ENCODE results near the gene RBM10.

RBM10 gene

DNA sequence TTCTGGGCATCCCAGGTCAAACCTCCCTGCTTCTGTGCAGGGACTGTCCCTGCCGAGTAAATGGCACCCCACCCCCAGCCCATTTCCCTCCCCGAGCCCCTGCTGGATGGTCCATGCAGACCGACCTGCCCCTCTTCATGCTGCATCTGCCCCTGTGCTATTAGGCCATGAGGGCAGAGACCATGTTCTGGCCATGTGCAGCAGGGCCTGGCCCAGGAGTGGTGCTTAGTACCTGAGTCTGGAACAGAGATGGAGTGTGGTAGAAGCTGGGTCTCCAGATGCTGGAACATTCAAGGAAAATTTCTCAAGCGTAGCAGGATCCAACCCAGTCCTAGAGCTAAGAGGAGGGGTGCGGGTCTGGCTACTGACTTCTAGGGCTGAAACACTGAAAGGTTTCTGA is 33.3 kb downstream of the RBM10 start:
- no peak for DNase-seq

DNA sequence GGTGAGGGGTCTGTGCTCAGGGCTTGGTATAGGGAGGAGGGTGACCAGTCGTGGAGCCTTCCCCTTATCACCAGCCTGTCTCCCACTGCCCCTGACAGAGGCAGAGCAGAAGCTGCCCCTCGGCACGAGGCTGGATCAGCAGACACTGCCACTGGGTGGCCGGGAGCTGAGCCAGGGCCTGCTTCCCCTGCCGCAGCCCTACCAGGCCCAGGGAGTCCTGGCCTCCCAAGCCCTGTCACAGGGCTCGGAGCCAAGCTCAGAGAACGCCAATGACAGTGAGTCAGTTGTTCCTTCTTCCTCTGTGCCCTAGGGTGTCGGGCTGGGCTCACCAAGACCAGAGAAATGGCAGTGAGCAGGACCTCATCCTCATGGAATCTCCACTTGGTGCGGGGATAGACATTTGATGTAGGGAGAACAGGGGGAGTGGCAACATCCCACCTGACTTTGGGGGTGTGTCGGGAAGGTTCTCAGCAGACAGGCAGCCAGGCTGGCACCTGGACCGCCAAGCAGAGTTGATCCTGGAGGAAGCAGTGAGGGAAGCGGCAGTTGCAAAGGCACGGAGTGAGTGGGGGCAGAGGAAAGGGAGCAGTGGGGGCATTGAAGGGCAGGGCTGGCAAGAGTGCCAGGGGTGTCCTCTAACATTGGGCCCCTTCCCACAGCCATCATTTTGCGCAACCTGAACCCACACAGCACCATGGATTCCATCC is 34.4 kb downstream of the RBM10 start:
- DNase-seq = no peak

DNA sequence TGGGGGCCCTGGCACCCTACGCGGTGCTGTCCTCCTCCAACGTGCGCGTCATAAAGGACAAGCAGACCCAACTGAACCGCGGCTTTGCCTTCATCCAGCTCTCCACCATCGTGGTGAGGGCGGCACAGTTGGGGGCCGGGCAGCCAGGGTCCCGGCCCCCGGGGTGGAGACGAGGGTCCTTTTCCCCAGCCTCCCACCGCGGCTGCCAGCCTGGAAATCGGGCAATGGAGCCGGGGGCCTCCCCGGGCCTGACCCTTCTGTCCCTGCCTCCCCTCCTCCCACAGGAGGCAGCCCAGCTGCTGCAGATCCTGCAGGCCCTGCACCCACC is 34.9 kb downstream of the RBM10 start:
- no peak for DNase-seq

DNA sequence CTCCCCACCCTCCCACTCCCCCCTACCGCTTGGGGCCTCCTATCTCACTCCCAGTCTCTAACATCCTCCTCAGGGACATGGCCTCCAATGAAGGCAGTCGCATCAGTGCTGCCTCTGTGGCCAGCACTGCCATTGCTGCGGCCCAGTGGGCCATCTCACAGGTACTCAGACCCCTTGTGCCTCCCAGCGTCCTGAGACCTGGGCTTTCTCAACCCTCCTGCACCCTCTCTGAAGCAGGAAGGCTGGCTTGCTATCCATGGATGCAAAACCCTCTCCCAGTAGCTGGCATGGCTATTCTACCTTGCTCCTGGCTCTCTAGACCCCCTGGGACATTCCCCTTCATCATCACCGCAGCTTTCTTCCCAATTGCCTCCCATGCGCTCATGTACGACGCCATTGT is 35.3 kb downstream of the RBM10 start:
- no peak for DNase-seq

DNA sequence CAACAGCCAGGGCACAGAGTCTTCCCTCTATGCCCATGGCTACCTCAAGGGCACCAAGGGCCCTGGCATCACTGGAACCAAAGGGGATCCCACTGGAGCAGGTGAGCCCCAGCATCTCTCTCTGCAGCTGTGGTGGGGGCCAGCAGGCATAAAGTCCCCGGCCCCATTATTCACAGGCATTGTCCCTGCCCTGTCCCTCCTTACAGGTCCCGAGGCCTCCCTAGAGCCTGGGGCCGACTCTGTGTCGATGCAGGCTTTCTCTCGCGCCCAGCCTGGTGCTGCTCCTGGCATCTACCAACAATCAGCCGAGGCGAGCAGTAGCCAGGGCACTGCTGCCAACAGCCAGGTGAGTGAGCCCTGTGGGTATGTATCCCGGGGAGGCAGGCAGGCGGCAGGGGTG is 36.3 kb downstream of the RBM10 start:
- DNase-seq = no peak

DNA sequence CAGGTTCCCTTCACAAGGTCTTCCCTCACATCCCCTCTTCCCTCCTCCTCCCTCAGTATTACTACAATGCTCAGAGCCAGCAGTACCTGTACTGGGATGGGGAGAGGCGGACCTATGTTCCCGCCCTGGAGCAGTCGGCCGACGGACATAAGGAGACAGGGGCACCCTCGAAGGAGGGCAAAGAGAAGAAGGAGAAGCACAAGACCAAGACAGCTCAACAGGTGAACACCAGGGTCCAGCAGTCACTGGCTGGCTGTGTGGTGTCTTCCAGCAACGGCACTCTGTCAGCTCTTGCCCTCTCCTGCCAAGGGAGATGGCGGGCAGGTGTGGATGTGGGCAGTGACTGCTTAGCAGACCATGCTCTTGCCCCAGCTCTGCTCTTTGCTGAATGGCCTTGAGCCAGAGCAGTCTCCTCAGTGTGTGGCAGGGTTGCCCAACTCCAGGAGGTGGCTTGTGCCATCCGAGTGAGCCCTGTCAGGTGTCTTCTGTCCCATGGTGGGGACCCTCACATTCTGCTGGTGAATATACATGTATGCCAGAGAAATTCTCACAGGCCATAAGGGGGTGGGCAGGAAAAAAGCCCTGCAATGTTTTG is 37.2 kb downstream of the RBM10 start:
- no peak for DNase-seq

DNA sequence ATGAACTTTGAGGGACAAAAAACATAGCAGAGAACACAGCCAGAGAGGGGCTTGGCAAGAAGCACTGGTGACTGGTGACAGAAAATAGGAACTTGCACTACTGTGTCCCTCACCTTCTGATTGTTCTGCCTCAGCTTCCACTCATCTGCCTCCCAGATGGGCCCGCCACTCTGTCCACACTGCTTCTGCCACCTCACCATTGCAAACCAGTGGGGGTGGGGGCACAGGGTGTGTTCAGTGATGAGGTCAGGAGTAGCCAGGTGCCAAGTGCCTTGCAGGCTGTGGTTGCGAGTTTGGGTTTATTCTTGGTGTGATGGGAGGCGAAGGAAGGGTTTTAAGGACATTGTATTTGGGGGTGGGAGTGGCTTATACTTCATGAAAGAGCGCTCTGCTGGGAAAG is 39.5 kb downstream of the RBM10 start:
- DNase-seq = no peak

DNA sequence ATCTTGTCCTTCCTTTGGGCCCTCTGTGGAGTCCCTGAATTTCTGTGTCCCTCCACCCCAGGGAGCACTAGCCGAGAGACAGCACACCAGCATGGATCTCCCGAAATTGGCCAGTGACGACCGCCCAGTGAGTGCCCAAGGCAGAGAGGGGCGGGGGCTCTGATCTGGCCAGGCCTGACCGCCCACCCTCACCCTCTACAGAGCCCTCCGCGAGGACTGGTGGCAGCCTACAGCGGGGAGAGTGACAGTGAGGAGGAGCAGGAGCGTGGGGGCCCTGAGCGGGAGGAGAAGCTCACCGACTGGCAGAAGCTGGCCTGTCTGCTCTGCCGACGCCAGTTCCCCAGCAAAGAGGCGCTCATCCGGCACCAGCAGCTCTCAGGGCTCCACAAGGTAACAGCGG is 40.2 kb downstream of the RBM10 start:
- DNase-seq = no peak

DNA sequence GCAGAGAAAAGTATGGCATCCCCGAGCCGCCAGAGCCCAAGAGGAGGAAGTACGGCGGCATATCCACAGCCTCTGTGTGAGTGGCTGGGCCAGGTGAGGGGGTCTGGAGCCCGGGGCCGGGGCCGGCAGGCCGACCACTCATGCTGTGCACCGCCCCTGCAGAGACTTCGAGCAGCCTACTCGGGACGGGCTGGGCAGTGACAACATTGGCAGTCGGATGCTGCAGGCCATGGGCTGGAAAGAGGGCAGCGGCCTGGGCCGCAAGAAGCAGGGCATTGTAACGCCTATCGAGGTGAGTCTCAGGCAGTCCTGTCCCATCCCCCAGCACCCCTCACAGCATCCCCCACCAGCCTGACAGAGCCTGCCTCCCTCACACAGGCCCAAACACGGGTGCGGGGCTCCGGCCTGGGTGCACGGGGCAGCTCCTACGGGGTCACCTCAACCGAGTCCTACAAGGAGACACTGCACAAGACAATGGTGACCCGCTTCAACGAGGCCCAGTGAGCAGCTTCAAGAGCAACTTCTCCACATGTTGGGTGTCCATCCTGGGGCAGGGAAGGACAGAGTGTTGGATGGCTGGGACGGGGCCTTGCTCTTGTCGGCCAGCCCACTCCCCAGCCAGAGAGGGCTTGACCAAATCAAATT is 41.2 kb downstream of the RBM10 start:
- no peak for DNase-seq

DNA sequence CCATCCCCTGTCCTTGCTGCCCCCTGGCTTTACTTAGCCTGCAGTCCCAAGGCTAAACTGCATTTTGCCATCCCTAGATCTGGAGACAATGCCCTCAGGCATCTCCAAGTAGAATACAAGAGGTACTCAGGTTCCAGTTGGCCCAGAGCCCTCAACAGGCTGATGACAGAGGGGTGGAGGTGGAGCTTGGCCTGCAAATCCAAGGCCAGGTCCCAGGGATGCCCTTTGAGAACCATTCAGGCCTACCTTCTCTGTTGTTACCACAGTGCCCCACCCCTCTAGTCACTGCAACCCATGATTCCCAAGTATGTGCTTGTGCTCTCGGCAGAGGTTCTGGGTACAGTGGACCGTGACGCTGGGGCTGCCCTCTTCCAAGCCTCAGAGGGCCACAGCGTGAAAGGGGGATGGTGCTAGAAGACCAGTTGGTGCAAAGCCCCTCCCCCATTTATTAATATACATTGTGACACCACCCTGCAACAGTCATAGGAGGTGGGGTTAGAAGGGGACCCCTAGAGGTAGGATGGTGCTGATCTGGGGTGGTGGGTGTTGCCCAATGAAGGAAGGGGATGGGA is 42.2 kb downstream of the RBM10 start:
- no peak for DNase-seq

DNA sequence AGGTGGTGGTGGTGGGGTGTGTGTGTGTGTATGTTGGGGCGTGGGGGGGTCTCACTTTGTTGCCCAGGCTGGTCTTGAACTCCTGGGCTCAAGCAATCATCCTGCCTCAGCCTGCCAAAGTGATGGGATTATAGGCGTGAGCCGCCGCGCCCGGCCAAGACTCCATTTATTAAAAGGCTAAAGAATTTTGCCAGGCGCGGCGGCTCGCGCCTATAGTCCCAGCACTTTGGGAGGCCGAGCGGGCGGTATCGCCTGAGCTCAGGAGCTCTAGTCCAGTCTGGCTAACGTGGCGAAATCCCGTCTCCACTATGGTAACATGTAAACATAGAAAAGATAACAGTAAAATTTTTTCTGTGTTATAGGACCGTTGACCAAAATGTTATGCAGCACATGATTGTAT is 44.9 kb downstream of the RBM10 start:
- DNase-seq = no peak

DNA sequence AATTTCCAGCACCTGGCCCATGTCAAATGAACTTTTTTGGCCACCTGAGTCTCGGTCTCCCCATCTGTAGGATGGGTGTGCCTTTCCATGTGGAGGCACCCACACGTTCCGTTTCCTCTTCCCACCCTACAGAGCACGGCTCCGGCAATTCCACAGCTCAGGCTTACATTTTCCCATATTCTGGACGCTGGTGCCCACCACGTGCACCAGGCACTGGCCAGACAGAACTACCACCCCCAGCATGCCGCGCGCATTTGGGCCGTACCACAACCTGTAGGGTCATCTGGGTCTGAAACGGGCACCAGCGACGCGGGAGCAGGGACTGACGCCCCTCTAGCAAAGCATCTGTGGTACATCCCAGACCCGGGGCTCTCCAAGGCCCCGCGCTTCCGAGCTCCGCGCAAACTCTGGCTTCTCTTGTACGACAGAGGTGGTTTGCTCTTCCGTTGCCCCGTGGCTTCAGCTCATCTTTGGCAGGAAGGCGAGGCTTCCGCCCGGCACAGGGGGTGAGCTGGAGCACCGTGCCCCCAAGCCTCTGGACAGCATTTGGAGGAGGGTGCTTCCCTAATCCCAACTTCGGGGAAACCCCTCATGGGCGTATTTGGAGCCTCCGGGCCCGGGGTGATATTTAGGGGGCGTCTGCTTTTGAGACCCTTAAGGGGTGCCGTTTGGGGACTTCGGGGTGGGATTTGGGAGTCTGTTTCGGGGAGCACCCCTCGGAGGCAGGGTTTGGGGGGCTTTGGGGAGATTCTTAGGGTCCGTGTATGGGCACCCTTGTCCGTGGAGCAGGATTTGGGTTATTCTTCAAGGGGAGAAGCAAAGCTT is 45.6 kb downstream of the RBM10 start:
- peak; percentile 62 for DNase-seq

DNA sequence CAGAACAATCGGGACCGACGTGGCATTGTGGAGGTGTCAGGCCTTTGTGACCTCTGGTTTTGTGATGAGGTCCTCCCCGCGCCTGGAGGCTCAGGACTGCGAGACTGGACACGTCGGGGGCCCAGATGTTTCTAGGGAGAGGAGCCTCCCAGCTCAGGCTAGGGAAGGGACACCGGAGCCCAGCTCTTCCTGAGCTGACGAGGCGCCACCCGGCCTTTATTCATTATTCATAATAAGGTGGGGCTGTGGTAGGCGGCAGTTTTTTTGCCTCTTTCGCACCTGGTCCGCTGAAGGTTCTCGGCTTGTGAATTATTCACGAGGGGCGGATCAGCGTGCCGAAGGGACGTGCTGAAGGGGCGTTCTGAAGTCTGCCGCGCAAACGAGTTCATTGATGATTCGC is 46.3 kb downstream of the RBM10 start:
- peak; percentile 13 for DNase-seq

DNA sequence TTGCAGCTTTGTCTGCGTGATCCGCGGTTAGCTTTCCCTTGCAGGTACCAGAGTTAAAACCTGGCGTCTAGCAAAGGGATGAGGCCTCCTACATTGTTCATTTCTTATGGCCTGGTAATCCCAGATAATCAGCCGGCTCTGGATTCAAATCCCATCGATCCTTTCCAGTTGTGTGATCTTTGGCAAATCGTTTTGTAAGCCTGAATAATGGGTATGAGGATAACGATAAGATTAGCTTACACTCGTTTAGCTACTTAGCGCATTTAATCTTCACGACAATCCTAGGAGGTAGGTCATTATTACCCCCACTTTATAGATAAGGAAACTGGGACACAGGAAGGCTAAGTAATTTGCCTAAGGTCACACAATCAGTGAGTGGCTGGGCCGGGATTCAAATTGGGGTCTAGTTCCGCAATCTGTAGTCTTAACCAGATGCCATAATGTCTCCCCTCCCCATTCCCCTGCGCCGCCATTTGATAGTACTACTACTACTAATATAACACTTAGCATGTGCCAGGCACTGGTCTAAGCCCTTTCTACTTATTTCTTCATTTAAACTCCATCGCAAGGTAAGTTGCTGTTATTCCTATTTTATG is 46.9 kb downstream of the RBM10 start:
- no peak for DNase-seq

DNA sequence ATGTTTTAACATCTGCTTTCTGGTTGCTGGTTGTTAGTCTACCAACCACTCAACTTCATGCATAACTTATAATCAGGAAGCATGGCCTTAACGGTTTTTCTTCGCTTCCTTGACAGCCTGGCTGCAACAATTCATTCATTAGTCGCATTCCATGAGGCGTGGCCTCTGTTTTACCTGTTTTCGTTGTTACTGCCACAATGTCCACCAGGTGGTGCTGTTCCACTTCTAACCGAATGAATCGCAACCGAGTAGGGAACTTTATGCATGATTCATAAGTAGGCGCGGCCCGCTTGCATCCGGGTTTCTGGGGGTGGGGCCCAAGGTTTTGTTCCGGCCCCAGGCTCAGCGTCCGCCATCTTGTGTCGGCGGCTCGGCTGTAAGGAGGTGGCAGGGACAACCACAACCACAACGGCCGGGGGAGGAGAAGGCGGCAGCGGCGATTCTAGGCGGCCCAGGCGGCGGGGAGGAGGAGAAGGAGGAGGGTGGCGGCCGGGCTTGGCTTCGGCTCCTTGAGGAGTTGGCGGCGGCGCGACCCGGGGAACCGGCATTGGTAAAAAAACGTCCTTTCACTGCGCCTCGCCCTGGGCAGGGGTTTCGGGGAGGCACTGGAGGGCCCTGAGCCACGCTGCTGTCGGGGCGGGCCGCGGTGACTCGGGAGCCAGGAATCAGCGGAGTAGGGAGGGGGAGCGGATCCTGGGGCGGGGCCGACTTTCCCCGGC is 48.6 kb downstream of the RBM10 start, which contains the start of gene UBA1:
Gene UBA1 (plus strand): TSS at position 355 of the 719 bp plus-strand sequence. CDS start 4,974 bp downstream, outside the sequence.
- DNase-seq = peak; percentile 90

DNA sequence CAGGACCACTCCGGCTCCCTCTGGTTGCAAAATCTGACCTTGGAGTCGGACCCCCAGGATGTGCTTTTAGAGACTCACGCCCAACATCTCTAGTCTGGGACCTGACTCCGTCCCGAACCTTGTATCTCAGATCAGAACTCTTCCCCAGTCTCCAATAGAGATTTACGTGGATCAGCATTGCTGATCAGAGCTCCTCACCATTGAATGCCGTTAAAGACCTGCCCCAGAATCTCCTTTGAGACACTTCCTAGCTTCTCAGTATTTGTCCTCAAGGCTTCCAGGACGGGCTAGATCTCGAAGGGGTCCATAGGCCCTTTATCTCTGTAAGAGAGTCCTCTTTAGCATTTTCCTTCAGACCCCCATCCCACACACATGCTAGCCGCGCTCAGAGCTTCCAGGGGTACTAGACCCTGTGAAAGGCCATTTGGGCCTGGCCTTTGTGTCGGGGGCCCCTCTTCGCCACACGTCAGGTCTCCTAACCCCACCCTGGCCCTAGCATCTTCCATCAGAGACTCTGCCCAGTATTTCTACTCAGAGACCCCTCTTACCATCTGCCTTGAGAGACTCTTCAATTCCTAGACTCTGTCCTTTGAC is 49.3 kb downstream of the RBM10 start:
- no peak for DNase-seq

DNA sequence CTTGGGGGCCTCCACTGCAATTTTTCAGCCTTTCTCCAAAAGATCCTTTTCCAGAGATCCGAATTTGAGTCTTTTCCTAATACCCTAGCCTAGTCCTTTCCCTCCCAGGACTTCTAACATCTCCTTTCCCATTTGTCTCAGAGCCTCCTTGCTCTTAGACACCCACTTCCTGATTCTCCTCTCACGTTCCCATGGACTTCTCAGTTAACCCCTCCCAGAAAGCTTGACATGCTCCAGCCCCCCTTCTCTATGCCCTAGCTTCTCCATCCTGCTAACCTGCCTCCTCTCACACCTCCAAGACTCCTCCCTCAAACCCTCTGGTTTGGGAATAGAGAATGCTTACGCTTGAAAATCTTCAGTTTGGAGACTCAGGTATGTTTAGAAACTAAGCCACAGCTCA is 51.1 kb downstream of the RBM10 start:
- no peak for DNase-seq

DNA sequence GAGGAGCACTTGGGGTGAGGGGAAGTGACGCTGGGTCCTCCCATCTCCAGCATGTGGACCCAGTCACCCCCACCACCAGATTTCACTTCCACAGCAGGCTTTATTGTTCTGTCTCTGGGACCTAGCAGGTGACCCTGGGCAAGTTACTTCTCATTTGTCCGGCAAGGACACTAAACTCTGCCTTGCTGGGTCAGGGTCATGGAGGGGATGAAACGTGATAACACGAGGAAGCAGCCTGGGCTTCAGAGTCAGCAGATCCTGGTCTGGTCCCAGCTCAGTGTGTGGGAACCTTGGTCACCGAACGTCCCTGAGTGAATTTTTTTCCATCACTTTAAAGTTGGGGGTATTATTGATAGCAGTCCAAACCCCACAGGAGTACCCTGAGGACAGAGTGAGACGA is 52.5 kb downstream of the RBM10 start:
- no peak for DNase-seq

DNA sequence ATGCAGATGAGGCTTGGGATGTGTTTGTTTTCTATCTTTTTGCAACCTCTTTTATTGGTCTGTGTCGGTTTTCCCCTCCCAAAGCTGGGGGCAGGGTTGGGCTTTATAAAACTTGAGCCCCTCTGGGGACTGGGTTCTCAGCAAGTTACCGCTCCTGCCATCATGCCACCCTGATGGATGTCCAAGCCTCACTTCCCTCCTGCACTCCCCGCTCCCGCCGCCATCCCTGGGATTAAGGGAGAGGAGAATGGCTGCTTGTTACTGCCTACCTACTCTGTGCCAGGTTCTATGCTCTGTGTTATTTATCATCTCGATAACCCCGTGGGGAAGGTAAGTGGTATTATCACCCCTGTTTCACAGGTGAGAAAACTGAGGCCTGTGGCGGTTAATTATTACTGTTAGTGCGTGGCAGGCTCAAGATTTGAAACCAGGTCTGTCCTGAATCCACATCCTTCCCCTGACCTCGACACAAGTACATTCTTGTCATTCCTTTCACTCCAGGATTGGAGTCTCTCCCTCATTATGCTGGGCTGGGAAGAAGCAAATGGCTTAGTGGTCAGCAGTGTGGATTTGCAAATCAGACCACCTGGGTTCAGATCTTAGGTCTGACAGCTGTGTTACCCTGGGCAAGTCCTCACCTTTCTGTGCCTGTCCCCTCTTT is 53.1 kb downstream of the RBM10 start:
- no peak for DNase-seq

DNA sequence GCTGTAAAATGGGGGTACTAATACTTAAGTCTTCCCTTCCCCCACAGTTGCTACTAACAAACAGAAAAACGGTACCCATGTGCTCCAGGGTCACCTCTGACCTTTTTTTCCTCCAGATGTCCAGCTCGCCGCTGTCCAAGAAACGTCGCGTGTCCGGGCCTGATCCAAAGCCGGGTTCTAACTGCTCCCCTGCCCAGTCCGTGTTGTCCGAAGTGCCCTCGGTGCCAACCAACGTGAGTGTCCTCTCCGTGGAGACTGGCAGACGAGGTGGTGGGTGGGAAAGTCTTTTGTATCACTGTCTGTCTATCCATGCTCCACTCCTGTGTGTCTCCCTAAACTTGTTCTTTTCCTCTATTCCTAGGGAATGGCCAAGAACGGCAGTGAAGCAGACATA is 53.7 kb downstream of the RBM10 start:
- DNase-seq = no peak

DNA sequence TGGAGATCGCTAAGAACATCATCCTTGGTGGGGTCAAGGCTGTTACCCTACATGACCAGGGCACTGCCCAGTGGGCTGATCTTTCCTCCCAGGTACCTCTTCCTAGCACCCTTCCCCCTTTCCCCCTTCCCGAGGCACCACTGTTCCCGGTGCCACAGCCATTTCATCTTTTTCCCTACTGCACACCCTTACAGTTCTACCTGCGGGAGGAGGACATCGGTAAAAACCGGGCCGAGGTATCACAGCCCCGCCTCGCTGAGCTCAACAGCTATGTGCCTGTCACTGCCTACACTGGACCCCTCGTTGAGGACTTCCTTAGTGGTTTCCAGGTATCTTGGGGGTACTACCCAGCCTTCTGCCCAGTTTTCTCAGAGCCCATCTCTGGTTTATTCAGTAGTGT is 54.3 kb downstream of the RBM10 start:
- DNase-seq = no peak

Measured in effector CD8-positive, alpha-beta T cell (primary cell).